Central memory CD4-positive, alpha-beta T cell (primary cell): ENCODE results near the gene BCL3.

Source experiments
- DNase-seq: peaks from one replicate; pipeline ENCODE4 v3.0.0; 2022

BCL3 gene

GRCh38 chr19:44742330-44743061 lies 6.0 kb upstream of the BCL3 start:
- DNase-seq: no peak

DNA sequence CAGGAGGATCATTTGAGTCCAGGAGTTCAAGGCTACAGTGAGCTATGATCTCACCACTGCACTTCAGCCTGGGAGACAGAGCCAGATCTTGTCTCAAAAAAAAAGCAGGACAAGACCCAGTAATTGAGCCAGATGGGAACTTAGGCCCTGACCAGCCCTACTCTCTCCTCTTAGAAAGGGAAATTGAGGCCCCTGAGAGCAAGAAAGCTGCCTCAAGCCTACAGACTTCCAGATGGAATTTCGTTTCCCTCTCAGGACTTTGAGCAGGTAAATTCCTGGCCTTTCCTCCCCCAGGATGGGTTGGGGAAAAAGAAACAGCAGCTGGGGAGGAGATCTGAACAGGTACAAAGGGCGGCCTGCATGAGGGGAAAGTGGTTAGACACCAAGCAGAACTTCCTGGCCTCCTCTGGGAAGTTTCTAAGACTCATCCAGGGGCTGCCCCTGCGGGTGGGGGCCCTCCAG lies 3.6 kb upstream of the BCL3 start:
- no peak for DNase-seq

DNA sequence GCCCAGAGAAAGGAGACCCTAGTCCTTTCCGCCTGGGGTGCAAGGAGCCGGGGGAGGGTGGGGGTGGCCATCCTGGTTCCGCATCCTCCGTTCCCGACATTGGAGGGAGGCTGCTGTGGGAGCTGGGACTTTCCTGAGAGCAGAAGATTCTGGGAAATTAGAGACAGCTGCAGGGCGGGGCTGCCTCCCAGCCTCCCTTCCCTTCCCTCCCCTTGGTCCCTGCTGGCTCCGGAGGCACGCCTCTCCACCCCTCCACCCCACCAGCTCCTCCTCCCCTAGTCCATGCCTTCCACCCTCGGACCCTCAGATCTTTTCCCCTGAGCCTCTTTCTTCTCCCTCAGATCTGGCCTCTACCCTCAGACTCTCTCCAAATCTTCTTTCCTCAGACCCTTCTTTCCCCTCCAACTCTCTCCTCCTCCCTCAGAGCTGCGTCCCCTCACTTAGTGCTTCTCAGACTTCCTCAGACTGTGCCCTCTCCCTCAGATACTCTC lies 3.1 kb upstream of the BCL3 start:
- no peak for DNase-seq

- no peak for DNase-seq
Observed at GRCh38 chr19:44745887-44746600, 2.5 kb upstream of the BCL3 start.

DNA sequence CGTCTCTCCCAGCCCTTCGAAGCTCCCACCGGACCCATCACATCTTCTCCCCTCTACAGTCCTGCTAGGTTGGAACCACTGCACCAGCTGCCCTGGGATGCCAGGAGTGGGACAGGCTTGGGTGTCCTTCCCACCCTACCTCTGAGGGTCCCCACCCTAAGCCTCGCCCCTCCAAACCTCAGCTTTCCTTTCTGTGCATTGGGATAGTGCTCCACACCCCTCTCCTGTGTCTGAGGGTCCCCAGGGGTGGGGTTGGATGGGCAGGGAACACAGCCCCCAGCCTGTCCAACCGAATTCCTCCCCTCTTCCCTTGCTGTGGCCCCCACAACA lies 1.9 kb upstream of the BCL3 start:
- no peak for DNase-seq

DNA sequence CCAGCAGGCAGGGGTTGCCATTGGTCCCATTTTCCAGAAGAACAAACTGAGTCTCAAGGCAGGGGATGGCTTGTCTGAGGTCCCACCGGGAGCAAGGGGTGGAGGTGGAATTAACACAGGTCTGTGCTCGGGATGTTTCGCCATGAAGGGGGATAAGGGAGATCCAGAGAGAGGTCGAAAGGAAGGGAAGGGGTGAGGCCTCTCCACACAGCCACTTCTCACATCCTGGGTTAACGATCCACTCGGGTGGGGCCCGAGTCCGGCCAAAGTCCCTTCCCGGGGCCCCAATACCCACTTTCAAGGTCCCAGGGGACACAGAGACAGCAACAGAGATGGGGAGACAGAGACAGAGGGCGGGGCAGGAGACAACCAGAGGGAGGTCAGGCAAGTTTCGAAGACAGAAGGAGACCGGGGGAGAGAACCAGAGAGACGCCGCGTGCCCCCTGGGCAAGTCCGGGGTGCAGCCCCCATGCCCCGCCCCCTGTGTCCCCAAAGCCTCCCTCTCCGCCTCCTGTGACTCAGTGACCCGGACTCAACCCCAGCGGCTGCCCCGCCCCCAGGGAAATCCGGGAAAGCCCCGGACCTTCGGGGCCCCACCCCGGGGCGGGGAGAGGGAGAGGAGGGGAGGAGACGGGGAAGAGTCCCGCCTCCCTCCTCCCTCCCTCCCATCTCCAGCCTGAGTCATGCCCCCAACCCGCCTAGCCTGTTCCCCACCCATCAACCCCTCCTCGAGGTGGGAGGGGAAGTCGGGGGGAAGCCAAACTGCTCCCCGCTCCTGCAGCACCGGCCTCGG lies 1.4 kb upstream of the BCL3 start:
- peak; percentile 84 for DNase-seq

- no peak for DNase-seq
Observed at GRCh38 chr19:44747739-44748425, 626 bp upstream of the BCL3 start.

GRCh38 chr19:44749292-44749691 lies 784 bp downstream of the BCL3 start:
- no peak for DNase-seq

- DNase-seq: no peak
Observed at GRCh38 chr19:44749994-44750393, 1.5 kb downstream of the BCL3 start.

GRCh38 chr19:44752123-44752815 lies 3.8 kb downstream of the BCL3 start:
- no peak for DNase-seq

DNA sequence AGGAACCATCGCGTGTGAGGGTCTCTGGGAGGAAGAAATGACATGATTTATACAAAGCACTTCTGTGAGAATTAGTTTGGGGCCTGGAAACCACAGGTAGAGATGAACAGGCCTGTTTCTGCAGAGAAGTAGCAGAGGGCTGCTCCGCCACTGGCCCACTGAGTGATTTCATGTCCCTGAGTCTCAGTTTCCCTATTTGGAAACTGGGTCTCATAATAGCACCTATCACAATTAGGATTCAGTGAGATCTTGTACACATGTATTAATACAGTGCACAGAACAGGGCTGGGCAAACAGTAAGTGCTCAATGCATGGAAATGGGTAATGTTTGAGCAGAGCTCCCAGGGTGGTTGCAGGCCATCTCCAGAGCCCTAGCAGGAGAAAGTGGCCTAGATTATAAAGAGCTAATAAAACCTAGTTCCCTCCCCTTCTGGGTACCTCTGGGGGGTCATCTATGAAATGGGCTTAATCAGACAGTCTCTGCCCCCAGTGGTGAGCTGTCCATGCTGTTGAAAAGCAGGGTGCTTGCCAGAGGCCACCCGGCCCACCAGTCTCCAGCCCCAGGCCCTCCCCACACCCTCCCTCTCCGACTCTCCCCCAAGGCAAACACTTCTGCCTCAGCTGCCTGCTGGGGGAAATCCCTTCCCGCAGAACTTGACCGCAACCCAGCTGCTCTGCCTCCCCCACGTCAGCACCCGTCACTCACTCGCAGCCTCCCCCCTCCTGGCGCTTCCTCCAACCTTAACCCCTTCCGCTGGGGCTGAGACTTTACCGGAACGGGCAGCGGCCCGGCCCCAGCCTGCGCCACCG lies 4.5 kb downstream of the BCL3 start:
- peak; percentile 96 for DNase-seq

- DNase-seq: no peak
Observed at GRCh38 chr19:44753626-44753931, 5.1 kb downstream of the BCL3 start.

- peak; percentile 40 for DNase-seq
Observed at GRCh38 chr19:44753932-44754749, 5.6 kb downstream of the BCL3 start.

GRCh38 chr19:44754750-44755080 lies 6.2 kb downstream of the BCL3 start:
- DNase-seq: no peak

- DNase-seq: no peak
Observed at GRCh38 chr19:44755219-44755618, 6.7 kb downstream of the BCL3 start.

- DNase-seq: no peak
Observed at GRCh38 chr19:44756089-44756562, 7.6 kb downstream of the BCL3 start.

DNA sequence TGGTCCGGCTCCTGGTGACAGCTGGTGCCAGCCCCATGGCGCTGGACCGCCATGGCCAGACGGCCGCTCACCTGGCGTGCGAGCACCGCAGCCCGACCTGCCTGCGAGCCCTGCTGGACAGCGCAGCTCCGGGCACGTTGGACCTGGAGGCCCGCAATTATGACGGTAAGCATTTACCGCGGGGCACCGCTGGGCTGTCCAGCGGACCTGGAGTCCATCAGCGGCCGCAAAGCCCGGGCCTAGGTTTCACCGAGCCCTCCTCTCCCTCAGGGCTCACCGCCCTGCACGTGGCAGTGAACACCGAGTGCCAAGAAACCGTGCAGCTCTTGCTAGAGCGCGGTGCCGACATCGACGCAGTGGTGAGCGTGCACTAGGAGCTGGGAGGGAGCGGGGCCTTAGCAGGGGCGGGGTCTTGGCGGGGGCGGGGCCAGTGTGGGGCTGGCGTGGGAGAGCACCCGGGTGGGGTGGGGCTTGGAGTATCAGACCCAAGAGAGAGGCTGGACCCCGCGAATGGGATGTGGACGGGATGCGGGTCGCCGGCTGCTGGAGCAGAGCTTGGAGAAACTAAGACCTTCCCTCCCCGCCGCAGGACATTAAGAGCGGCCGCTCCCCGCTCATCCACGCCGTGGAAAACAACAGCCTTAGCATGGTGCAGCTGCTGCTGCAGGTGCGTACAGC lies 8.7 kb downstream of the BCL3 start:
- DNase-seq: no peak

DNA sequence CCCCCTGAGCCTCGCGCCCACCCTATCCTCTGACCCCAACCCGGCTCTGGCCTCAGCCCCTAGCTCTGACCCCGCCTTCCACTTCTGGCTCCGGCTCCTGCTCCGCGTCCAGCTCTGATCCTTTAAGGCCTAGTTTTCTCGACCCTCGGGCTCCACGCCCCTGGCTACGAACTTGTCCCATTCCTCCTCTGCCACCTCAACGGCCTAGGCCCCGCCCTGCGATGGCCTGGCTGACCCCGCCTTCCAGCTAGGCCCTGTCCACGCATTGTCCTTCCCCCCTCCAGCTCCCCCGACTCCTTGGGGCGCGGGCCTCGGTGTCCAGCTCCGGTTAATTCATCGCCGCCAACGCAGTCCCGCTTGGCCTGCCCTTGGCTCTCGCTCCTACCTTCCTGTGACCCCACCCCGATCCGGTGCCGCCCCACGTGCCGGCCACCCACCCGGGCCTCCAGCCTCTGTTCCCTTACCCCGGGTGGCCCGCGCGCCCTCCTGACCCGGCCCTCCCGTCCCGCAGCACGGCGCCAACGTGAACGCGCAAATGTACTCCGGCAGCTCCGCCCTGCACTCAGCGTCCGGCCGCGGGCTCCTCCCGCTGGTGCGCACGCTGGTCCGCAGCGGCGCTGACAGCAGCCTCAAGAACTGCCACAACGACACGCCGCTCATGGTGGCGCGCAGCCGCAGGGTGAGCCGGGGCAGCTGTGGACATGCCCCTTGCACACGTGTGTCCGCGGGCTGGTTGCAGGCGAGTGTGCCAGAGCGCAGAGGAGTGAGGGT lies 9.4 kb downstream of the BCL3 start:
- DNase-seq: no peak

DNA sequence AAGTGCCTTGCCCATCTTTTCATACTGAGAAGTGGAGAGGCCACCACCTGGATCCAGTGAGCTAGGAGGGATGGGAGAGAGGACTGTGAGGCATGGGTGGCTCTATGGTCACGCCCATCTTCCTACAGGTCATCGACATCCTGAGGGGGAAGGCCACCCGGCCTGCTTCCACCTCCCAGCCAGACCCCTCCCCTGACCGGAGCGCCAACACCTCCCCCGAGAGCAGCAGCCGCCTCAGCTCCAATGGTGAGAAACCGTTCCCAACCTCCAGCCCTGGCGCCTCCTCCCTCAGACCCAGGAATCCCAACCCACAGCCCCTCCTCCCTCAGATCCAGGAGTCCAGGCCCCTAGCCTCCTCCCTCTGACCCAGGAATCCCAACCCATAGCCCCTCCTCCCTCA lies 10.1 kb downstream of the BCL3 start:
- no peak for DNase-seq
